ENCODE data around the gene F8.

DNA sequence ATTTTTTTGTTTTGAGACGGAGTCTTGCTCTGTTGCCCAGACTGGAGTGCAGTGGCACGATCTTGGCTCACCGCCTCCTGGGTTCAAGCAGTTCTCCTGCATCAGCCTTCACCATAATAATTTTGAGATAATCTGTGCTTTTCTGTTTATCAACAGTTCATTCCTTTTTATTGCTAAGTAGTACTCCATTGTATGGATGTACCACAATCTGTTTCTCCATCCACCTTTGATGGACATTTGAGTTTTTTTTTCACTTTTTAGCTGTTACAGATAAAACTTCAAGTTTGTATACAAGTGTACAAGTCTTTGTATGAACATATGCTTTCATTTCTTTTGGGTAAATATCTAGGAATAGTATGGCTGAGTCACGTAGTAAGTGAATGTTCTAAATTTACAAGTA is 13.2 kb upstream of the F8 start:
- TF ChIP-seq CHD1 (IDR thresholded peaks at IDR 0.05; ENCODE audit: low read length) (no peak), POLR2A (conservative IDR thresholded peaks at IDR 0.05) (no peak)

Data from K562 (cell line).